Mucosa of rectum (tissue), 2 donors: ENCODE data around the gene AP3S1.

Experiments used
- H3K27ac ChIP-seq, 2 donors: one replicate each; pipeline ENCODE4 v1.7.0; 2013; ENCODE audit warnings: inconsistent platforms in 2 of 2, low read depth in 2 of 2, low read length in 2 of 2
- H3K27me3 ChIP-seq, 2 donors: one replicate each; pipeline ENCODE4 v1.7.0; 2013; ENCODE audit warnings: low read length in 2 of 2; ENCODE audit not compliant: control insufficient read depth in 2 of 2, insufficient read depth in 2 of 2
- H3K36me3 ChIP-seq, 2 donors: one replicate each; pipeline ENCODE4 v1.7.0; 2013; ENCODE audit warnings: low read length in 2 of 2; ENCODE audit not compliant: control insufficient read depth in 2 of 2, insufficient read depth in 2 of 2
- H3K4me1 ChIP-seq, 2 donors: one replicate each; pipeline ENCODE4 v1.7.0; 2013; ENCODE audit warnings: low read length in 2 of 2, mild to moderate bottlenecking in 1 of 2; ENCODE audit not compliant: control insufficient read depth in 2 of 2, insufficient read depth in 2 of 2
- H3K4me3 ChIP-seq, 2 donors: one replicate each; pipeline ENCODE4 v1.7.0; 2013; ENCODE audit warnings: low read length in 2 of 2
- H3K9ac ChIP-seq, 2 donors: one replicate each; pipeline ENCODE4 v1.7.0; 2013; ENCODE audit warnings: low read length in 2 of 2, low read depth in 1 of 2, mild to moderate bottlenecking in 1 of 2
- H3K9me3 ChIP-seq, 2 donors: one replicate each; pipeline ENCODE4 v1.7.0; 2013; ENCODE audit warnings: low read length in 2 of 2; ENCODE audit not compliant: control insufficient read depth in 2 of 2
- donor health status: healthy.
- donor health status: Normal muscosa, but diverticular disease.

Gene AP3S1

DNA sequence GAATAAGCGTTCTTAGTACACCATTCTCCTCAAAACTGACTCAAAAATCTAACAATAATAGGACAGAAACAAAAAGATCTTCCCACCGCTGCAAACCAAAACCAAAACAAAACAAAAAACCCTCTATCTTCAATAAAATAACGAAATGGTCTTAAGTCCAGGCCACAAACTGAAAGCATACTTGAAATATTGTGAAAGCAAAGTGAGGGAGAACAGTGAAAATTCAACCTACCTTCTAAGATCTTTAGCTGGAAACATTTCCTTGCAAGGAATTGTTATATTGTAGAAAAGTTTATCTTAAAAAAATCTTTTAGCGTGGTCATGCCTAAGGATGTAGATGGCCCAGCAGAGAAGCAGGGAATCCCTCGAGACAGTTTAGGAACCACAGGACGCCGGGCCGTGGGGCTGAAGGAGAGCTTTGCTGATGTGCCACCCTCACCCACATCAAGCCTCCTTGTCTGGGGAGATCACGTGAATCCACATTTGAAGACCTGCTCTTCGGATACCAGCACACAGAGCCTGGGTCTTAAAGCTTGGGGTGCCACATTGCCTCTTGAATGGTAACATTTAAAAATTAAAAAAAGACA is 92.7 kb downstream of the AP3S1 start:
- no peaks in the 10 kb centered on the region for H3K27me3 ChIP-seq
- no peak overlapping the region for H3K4me3 ChIP-seq
- H3K4me1 ChIP-seq, result no peaks in the 10 kb centered on the region
- no peaks in the 10 kb centered on the region for H3K9me3 ChIP-seq
- no peak overlapping the region for H3K27ac ChIP-seq
- H3K9ac ChIP-seq, result no peak overlapping the region
- H3K36me3 ChIP-seq, result no peaks in the 10 kb centered on the region

DNA sequence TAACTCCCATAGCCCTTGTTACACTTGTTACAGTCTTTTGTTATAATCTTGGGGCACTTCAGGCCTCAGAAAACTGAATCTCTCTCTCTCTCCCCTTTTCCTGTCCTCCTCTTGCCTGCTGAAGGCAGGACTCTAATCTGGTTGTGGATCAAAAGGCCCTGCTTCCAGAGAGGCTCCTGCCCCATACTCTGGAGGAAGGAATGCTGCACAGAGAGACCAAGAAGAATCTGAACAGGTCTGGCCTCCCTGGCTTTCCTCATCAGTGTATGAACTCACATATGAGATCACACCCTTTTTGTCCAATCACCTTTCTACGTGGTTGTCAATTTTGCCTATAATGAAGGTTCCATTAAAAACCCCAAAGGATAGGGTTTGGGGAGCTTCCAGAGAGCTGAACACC is 94.3 kb downstream of the AP3S1 start:
- Histone ChIP-seq H3K27me3 (no peaks in the 10 kb centered on the region), H3K4me3 (no peak overlapping the region)

DNA sequence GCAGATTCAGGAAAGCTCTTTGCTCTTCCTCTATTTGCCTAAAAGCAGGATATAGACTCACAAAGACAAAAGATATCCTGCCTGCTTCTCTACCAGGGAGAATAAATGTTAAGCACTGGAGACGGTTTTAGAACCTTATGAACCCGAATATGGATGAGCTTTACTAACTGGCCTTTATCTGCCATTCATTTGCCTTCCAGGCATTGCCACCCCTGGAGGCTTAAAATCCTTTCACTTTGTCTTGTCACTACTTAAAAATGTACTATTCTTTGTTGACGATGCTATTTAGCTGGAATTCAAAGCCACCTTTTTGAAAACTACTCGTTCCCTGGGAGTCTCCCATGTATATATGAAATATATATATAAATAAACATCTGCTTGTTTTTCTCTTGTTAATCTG is 97.3 kb downstream of the AP3S1 start:
- Histone ChIP-seq H3K4me3 (no peak overlapping the region), H3K9me3 (no peaks in the 10 kb centered on the region), H3K36me3 (no peaks in the 10 kb centered on the region), H3K27ac (no peak overlapping the region), H3K4me1 (no peaks in the 10 kb centered on the region), H3K27me3 (no peaks in the 10 kb centered on the region), H3K9ac (no peak overlapping the region)

More for the DNA sequence above, 94.3 kb downstream of the AP3S1 start:
- Histone ChIP-seq H3K9me3 (no peaks in the 10 kb centered on the region), H3K4me1 (no peaks in the 10 kb centered on the region), H3K36me3 (no peaks in the 10 kb centered on the region), H3K9ac (no peak overlapping the region), H3K27ac (no peak overlapping the region)

DNA sequence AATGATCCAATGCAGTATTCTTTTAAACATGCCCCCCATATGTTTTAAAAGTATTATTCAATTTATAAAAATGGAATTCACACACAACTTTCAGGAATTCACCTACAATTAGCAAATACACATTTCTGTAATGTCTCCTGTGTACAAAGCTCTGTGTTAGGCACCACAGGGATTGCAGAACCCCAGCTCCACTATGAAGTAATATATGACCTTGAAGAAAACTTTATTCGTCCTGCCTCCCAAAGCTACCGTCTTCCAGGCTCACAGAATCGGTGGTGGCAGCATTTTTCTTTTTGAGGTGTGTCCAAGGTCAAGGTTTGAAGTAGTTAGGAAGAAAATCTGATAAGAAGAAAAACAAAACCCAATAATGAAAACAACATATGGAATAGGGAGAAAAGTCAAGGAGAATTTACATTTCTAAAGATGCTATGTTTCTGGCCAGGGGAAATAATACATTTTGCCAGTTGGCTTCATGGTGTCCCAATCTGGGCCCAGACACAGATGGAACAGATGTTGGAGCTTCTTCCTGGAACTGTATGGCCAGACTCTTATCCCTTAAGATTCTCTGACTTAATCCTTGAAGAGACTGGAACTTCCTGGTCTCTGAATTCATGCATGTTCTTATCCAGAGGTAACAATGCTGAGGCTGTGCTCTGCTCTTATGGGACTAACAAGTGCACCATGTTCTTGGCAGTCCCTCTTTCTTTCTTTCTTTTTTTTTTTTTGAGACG is 98.5 kb downstream of the AP3S1 start:
- H3K4me3 ChIP-seq, result no peak overlapping the region
- no peaks in the 10 kb centered on the region for H3K36me3 ChIP-seq
- no peaks in the 10 kb centered on the region for H3K9me3 ChIP-seq
- no peaks in the 10 kb centered on the region for H3K4me1 ChIP-seq
- no peak overlapping the region for H3K27ac ChIP-seq
- no peak overlapping the region for H3K9ac ChIP-seq
- H3K27me3 ChIP-seq, result no peaks in the 10 kb centered on the region

DNA sequence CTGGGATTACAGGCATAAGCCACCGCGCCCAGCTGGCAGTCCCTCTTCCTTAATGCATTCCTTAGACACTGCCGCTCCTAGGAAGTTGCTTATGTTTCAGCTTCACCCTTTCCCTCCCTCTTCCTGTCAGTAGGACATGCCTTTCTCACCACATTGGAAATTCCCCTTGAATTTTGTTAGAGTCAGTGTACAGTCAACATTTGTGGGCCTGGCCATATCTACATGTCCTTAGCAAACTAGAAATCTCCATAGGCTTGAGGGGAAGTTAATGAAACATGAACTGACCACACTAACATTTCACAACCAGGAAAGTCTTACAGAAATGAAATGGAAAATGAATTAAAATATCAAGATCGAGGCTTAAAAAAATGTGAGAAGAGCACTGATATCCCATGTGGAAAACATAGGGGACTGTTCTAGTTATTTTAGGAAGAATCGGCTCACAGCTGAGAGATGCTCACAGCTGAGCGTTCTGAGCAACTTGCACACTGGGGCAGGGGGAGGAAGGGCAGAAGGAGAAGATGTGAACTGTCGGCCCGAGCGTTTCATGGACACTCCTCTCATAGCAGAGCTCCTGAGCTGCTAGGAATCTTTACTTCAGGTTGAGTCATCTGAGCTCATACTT is 99.4 kb downstream of the AP3S1 start:
- Histone ChIP-seq H3K27me3 (no peaks in the 10 kb centered on the region), H3K4me3 (no peak overlapping the region), H3K27ac (no peak overlapping the region), H3K9me3 (no peaks in the 10 kb centered on the region), H3K36me3 (no peaks in the 10 kb centered on the region), H3K9ac (no peak overlapping the region), H3K4me1 (no peaks in the 10 kb centered on the region)

DNA sequence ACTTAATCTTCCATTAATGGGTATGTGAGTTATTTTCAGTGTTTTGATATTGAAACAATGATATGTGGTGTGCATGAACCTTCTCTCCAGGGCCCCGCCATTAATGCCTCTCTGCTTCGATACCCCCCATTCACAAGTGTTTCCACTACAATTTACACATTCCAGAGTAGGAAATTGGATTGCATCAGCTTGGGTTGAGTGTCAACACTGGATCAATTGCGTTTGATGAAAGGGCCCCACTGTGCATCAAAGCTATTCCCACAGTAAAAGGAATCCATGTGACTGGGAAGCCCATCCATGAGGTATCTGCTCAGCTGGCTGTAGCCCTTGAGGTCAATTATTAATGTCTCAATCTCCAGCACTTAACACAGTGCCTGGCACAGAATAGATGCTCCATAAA is 102.8 kb downstream of the AP3S1 start:
- Histone ChIP-seq H3K4me3 (no peak overlapping the region), H3K27ac (no peak overlapping the region), H3K4me1 (no peaks in the 10 kb centered on the region), H3K36me3 (no peaks in the 10 kb centered on the region), H3K9me3 (no peaks in the 10 kb centered on the region), H3K27me3 (no peaks in the 10 kb centered on the region), H3K9ac (no peak overlapping the region)

DNA sequence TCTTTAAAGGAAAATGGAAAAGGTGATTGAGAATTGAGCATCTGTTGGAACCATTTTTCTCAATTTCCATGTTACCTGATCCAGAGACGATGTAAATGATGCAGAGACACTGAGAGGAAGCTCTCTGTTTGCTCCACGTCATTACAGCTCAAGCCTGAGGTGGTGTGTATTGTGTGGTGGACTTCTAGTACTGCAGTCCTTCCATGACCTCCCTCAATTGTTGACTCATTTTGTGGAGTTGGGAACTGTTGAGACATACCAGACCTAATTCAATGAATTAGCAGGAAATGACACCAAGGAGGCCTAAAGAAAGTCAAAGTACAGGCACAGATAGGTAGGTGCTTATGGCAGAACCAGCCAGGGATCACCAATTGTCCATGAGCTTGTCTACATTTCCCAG is 104.9 kb downstream of the AP3S1 start:
- H3K4me1 ChIP-seq, result no peaks in the 10 kb centered on the region
- no peak overlapping the region for H3K27ac ChIP-seq
- H3K27me3 ChIP-seq, result no peaks in the 10 kb centered on the region
- no peaks in the 10 kb centered on the region for H3K9me3 ChIP-seq
- no peak overlapping the region for H3K9ac ChIP-seq
- no peaks in the 10 kb centered on the region for H3K36me3 ChIP-seq
- H3K4me3 ChIP-seq, result no peak overlapping the region

DNA sequence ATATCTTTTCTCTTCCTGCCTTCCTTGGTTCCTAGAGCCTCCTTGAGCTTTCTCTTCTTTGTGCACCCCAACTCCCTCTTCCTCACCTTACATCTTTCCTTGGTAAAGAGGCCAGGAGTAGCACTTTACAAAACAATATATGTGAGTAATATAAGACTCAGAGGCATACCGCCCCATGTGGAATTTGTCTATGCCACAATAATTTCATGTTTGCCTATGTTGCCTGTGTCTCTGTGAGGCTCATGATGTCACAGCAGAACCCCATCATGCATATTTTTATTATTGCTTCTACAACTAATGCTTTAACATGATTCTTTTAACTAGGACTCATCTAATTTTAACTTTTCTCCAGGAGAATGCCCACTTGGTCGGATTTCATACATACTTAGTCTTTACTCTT is 105.5 kb downstream of the AP3S1 start:
- no peak overlapping the region for H3K27ac ChIP-seq
- H3K36me3 ChIP-seq, result no peaks in the 10 kb centered on the region
- H3K4me3 ChIP-seq, result no peak overlapping the region
- no peaks in the 10 kb centered on the region for H3K9me3 ChIP-seq
- no peaks in the 10 kb centered on the region for H3K4me1 ChIP-seq
- no peaks in the 10 kb centered on the region for H3K27me3 ChIP-seq
- H3K9ac ChIP-seq, result no peak overlapping the region

DNA sequence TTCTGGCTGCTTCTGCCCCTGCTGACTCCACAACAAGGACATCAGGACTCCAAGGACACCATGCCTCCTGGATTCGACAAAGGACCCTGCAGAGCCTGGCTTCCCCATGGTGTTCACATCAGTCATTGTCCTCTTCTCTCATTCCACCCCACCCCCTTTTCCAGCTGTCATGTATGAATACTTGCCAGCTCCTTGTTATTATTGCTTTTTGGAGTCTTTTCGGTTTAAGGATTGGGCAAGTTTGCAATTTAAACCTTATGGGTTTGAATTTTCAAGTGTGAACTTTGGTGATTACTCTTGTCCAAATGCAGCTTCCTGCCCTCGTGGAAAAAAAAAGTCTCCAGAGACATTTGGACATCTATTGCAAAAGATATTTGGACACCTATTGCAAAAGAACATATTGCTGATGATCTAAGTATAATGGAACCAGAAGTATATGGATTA is 106.4 kb downstream of the AP3S1 start:
- no peak overlapping the region for H3K4me3 ChIP-seq
- H3K4me1 ChIP-seq, result no peaks in the 10 kb centered on the region
- H3K9ac ChIP-seq, result no peak overlapping the region
- no peaks in the 10 kb centered on the region for H3K36me3 ChIP-seq
- H3K27me3 ChIP-seq, result no peaks in the 10 kb centered on the region
- no peaks in the 10 kb centered on the region for H3K9me3 ChIP-seq
- H3K27ac ChIP-seq, result no peak overlapping the region

DNA sequence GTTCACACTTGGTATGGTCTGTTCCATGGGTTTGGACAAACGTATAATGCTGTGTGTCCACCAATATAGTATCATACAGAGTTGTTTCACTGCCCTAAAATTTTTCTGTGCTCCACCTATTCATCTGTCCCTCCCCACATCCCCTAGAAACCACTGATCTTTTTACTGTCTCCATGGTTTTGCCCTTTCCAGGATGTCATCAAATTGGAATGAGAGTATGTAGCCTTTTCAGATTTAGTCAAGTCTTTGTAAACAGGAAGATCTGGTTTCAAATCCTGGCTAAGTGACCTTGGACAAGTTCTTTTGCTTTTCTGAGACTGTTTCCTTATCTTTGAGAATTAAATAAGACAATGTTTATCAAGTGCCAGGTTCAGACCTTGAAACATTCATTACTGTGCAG is 107.4 kb downstream of the AP3S1 start:
- no peaks in the 10 kb centered on the region for H3K4me1 ChIP-seq
- H3K9ac ChIP-seq, result no peak overlapping the region
- H3K27me3 ChIP-seq, result peaks cover 0 to 4% of the 10 kb centered on the region in 2 donors
- no peak overlapping the region for H3K4me3 ChIP-seq
- H3K27ac ChIP-seq, result no peak overlapping the region
- no peaks in the 10 kb centered on the region for H3K36me3 ChIP-seq
- no peaks in the 10 kb centered on the region for H3K9me3 ChIP-seq
